ENCODE results near the gene LIPM.

DNA sequence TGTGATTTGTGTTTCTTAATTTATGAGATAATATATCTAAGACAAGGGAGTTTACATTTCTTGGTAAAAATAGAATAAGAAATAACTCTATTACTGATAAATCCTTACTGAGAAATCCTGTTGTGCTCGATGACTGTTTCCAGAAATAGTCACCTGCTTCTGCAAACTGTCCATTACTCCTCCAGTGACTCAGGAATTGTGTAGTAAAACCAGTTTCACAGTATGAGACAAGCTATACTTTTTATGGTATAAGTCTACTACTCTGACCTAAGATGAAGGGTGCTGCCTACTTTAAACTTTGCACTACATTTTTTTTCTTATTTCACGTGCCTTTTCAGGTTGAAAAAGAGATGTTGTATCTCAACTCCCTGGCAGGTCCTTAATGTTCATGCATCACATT lies 56.0 kb downstream of the LIPM start:
- TF ChIP-seq, protein P1, sequence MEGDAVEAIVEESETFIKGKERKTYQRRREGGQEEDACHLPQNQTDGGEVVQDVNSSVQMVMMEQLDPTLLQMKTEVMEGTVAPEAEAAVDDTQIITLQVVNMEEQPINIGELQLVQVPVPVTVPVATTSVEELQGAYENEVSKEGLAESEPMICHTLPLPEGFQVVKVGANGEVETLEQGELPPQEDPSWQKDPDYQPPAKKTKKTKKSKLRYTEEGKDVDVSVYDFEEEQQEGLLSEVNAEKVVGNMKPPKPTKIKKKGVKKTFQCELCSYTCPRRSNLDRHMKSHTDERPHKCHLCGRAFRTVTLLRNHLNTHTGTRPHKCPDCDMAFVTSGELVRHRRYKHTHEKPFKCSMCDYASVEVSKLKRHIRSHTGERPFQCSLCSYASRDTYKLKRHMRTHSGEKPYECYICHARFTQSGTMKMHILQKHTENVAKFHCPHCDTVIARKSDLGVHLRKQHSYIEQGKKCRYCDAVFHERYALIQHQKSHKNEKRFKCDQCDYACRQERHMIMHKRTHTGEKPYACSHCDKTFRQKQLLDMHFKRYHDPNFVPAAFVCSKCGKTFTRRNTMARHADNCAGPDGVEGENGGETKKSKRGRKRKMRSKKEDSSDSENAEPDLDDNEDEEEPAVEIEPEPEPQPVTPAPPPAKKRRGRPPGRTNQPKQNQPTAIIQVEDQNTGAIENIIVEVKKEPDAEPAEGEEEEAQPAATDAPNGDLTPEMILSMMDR (tag by site-specific recombination; IDR thresholded peaks at IDR 0.05): no peak
- no peak for TF ChIP-seq ZNF239 (tag by site-specific recombination; IDR thresholded peaks at IDR 0.05)

Data from HEK293 (cell line).